Measurements from ENCODE around the gene PDXK. TPM values are rescaled to one million over a fixed set of nuclear protein-coding genes. Genes with fewer than 3 reads are reported as not detected.
A peak's percentile ranks its signal among the peaks of the same experiment; 100 is the strongest.

The PDXK gene
- total and polyA plus RNA-seq, 2 of the 13 experiments (the other 11 are each of a cell fraction or from before 2014, with no cell fraction given): 114 to 184 TPM

- TF ChIP-seq SP1 (IDR thresholded peaks at IDR 0.05): no peak
- TF ChIP-seq SP1 (CRISPR knock-in tag; IDR thresholded peaks at IDR 0.05): peak; percentile 97
- peak; percentile 82; the same call in 1 of the 2 replicates for TF ChIP-seq ZSCAN21 (CRISPR knock-in tag; IDR thresholded peaks at IDR 0.05; ENCODE audit: borderline replicate concordance)
- peak; percentile 66 for TF ChIP-seq IKZF4 (CRISPR knock-in tag; IDR thresholded peaks at IDR 0.05; ENCODE audit: borderline replicate concordance, low read depth, not compliant biosample characterization)
- no peak for TF ChIP-seq GATA4 (IDR thresholded peaks at IDR 0.05; ENCODE audit: borderline replicate concordance, low read depth)
- TF ChIP-seq, protein P1, sequence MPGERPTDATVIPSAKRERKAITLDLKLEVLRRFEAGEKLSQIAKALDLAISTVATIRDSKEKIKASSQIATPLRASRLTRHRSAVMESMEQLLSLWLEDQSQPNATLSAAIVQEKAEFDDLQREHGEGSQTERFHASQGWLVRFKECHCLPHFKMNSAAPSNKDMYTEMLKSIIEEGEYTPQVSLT (CRISPR knock-in tag; IDR thresholded peaks at IDR 0.05; ENCODE audit: borderline replicate concordance, low read depth): no peak
- TF ChIP-seq YEATS4 (CRISPR knock-in tag; IDR thresholded peaks at IDR 0.05; ENCODE audit: borderline replicate concordance): peak; percentile 94
- no peak for TF ChIP-seq PCBP2 (optimal IDR thresholded peaks at IDR 0.05; ENCODE audit: low read depth, low read length, poor library complexity, severe bottlenecking)
- peak; percentile 84 for TF ChIP-seq GABPB1 (CRISPR knock-in tag; IDR thresholded peaks at IDR 0.05)
- peak; percentile 73 for TF ChIP-seq SP5 (CRISPR knock-in tag; IDR thresholded peaks at IDR 0.05; ENCODE audit: borderline replicate concordance, low read depth)
- TF ChIP-seq HNF1A (IDR thresholded peaks at IDR 0.05; ENCODE audit: low read depth): no peak
- peak; percentile 74; the same call in 1 of the 2 replicates for TF ChIP-seq HNF1A (CRISPR knock-in tag; IDR thresholded peaks at IDR 0.05; ENCODE audit: borderline replicate concordance)
- no peak for TF ChIP-seq AGO2 (optimal IDR thresholded peaks at IDR 0.05; ENCODE audit: low read depth, low read length)
- TF ChIP-seq NR2C2 (CRISPR knock-in tag; IDR thresholded peaks at IDR 0.05; ENCODE audit: borderline replicate concordance): peak; percentile 80
- TF ChIP-seq FOXO1 (CRISPR knock-in tag; IDR thresholded peaks at IDR 0.05): peak; percentile 56
- TF ChIP-seq ZNF777 (CRISPR knock-in tag; IDR thresholded peaks at IDR 0.05): no peak; the same call in 1 of the 2 replicates
- TF ChIP-seq ZNF496 (CRISPR knock-in tag; IDR thresholded peaks at IDR 0.05; ENCODE audit: insufficient replicate concordance): no peak
- no peak for TF ChIP-seq SOX13 (IDR thresholded peaks at IDR 0.05)
- TF ChIP-seq SOX13 (CRISPR knock-in tag; conservative IDR thresholded peaks at IDR 0.05 in 1 of 2, IDR thresholded peaks at IDR 0.05 in 1 of 2): no peak; a peak in 1 of 4 replicates
- TF ChIP-seq ZNF768 (CRISPR knock-in tag; IDR thresholded peaks at IDR 0.05): peak; percentile 45; the same call in 1 of the 2 replicates
- no peak for TF ChIP-seq ZNF205 (CRISPR knock-in tag; IDR thresholded peaks at IDR 0.05)
- TF ChIP-seq ZNF292 (CRISPR knock-in tag; IDR thresholded peaks at IDR 0.05; ENCODE audit: borderline replicate concordance, low read depth): no peak
- TF ChIP-seq ZNF121 (CRISPR knock-in tag; IDR thresholded peaks at IDR 0.05): no peak
- TF ChIP-seq SATB2 (CRISPR knock-in tag; IDR thresholded peaks at IDR 0.05): no peak
- peak; percentile 90 for TF ChIP-seq XRCC5 (optimal IDR thresholded peaks at IDR 0.05; ENCODE audit: low read length)
- TF ChIP-seq SIN3A (IDR thresholded peaks at IDR 0.05; ENCODE audit: borderline replicate concordance, low read depth, low read length): peak; percentile 83; the same call in 1 of the 2 replicates
Measured at GRCh38 chr21:43789276-43790009, 70.5 kb downstream of the PDXK start, which contains the start of gene RRP1 (continued).

Measured in HepG2 (cell line).